Neutrophil (primary cell): ENCODE results near the gene ERMARD.

Source experiments
- H3K27ac ChIP-seq: fragments of 200-600 bp; sonication (generic); 2 replicates; pipeline ENCODE4 v1.5.1; 2016; ENCODE audit warnings: mild to moderate bottlenecking, moderate library complexity
- H3K27me3 ChIP-seq: fragments of 200-600 bp; sonication (generic); 2 replicates; pipeline ENCODE4 v1.6.0; 2016; ENCODE audit warnings: mild to moderate bottlenecking
- H3K36me3 ChIP-seq: fragments of 200-600 bp; sonication (generic); 2 replicates; pipeline ENCODE4 v1.5.1; 2017
- H3K4me1 ChIP-seq, 2 experiments: fragments of 200-600 bp in 1 of 2; sonication (generic) in 1 of 2; 1 replicate in 1 of 2; 2 replicates in 1 of 2; pipeline versions ENCODE4 v1.5.1 to v1.6.1; 2013 to 2016; ENCODE audit warnings: low read depth in 1 of 2, low read length in 1 of 2, mild to moderate bottlenecking in 1 of 2, moderate library complexity in 1 of 2; ENCODE audit not compliant: control insufficient read depth in 1 of 2, insufficient read depth in 1 of 2
- H3K4me3 ChIP-seq, 2 experiments: fragments of 200-600 bp in 1 of 2; sonication (generic) in 1 of 2; 1 replicate in 1 of 2; 2 replicates in 1 of 2; pipeline ENCODE4 v1.5.1; 2013 to 2016; ENCODE audit warnings: low read depth in 1 of 2, low read length in 1 of 2, mild to moderate bottlenecking in 1 of 2, moderate library complexity in 1 of 2
- H3K9me3 ChIP-seq: fragments of 200-600 bp; sonication (generic); 2 replicates; pipeline ENCODE4 v1.5.1; 2016
- CTCF ChIP-seq: fragments of 200-600 bp; sonication (generic); IDR thresholded peaks from 2 replicates; pipeline ENCODE4 v1.5.1; 2016; ENCODE audit warnings: antibody characterized with exemption

Gene ERMARD

GRCh38 chr6:169774347-169774746 is 22.9 kb downstream of the ERMARD start:
- H3K36me3 ChIP-seq: peaks cover 56% of the 10 kb centered on the region
- H3K4me3 ChIP-seq: no peak overlapping the region
- no peak overlapping the region for H3K27ac ChIP-seq
- H3K27me3 ChIP-seq: no peaks in the 10 kb centered on the region
- no peak for TF ChIP-seq CTCF
- H3K4me1 ChIP-seq: no peaks in the 10 kb centered on the region
- no peaks in the 10 kb centered on the region for H3K9me3 ChIP-seq

GRCh38 chr6:169775321-169775720 is 23.9 kb downstream of the ERMARD start:
- Histone ChIP-seq H3K9me3 (no peaks in the 10 kb centered on the region), H3K4me3 (no peak overlapping the region), H3K4me1 (no peaks in the 10 kb centered on the region), H3K36me3 (peaks cover 59% of the 10 kb centered on the region), H3K27me3 (no peaks in the 10 kb centered on the region), H3K27ac (no peak overlapping the region)
- no peak for TF ChIP-seq CTCF

- no peaks in the 10 kb centered on the region for H3K9me3 ChIP-seq
- H3K4me1 ChIP-seq: no peaks in the 10 kb centered on the region
- H3K27me3 ChIP-seq: no peaks in the 10 kb centered on the region
- H3K36me3 ChIP-seq: peaks cover 62% of the 10 kb centered on the region
- TF ChIP-seq CTCF: no peak
- no peak overlapping the region for H3K4me3 ChIP-seq
- H3K27ac ChIP-seq: no peak overlapping the region
Observed at GRCh38 chr6:169776379-169776778, 25.0 kb downstream of the ERMARD start.

DNA sequence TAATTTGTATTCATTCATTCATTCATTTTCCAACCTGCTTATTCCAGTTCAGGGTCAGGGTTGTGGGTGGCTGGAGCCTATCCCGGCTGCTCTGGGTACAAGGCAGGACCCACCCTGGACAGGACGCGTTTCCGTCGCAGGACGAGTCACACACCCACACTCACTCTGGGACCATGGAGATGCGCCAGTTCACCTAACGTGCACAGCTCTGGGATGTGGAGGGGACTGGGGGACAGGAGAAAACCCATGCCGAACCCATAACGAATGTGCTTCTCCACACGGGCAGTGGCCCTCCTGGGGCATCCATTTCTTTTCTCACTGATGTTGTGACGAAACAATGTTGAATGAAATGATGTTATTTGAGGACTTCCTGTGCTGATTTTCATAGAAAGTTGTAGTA is 26.5 kb downstream of the ERMARD start:
- H3K9me3 ChIP-seq: no peaks in the 10 kb centered on the region
- H3K4me1 ChIP-seq: no peaks in the 10 kb centered on the region
- no peak overlapping the region for H3K27ac ChIP-seq
- no peak for TF ChIP-seq CTCF
- no peak overlapping the region for H3K4me3 ChIP-seq
- H3K27me3 ChIP-seq: no peaks in the 10 kb centered on the region
- peaks cover 53% of the 10 kb centered on the region for H3K36me3 ChIP-seq

- Histone ChIP-seq H3K4me1 (no peaks in the 10 kb centered on the region), H3K27ac (no peak overlapping the region), H3K4me3 (no peak overlapping the region), H3K36me3 (peaks cover 48% of the 10 kb centered on the region), H3K9me3 (no peaks in the 10 kb centered on the region), H3K27me3 (no peaks in the 10 kb centered on the region)
- no peak for TF ChIP-seq CTCF
Observed at GRCh38 chr6:169778646-169779045, 27.2 kb downstream of the ERMARD start.
